GM21390 (cell line): ENCODE data around the gene DTD1.
"Not testable (repeated sequence)": the region's sequence is repeated elsewhere in the genome, so short reads cannot be mapped to it uniquely, and the experiment has no call there.

ENCODE experiments used
- ATAC-seq: cut with Tn5 transposase; IDR thresholded peaks from one replicate; pipeline ENCODE4 v1.9.1; 2021; ENCODE audit not compliant: unreplicated experiment

Gene DTD1

GRCh38 chr20:18783385-18783959 lies 195.6 kb downstream of the DTD1 start:
- no peak for ATAC-seq

- ATAC-seq: not testable (repeated sequence)
These were observed 199.2 kb downstream of the DTD1 start for GRCh38 chr20:18787046-18787445.

- no peak for ATAC-seq
These were observed 200.2 kb downstream of the DTD1 start for GRCh38 chr20:18788021-18788420.

GRCh38 chr20:18790787-18791186 lies 202.9 kb downstream of the DTD1 start:
- no peak for ATAC-seq

- peak; percentile 96 for ATAC-seq
These were observed 206.0 kb downstream of the DTD1 start for GRCh38 chr20:18793625-18794427.

GRCh38 chr20:18794428-18794787 lies 206.6 kb downstream of the DTD1 start:
- ATAC-seq: no peak

- ATAC-seq: no peak
These were observed 207.5 kb downstream of the DTD1 start for GRCh38 chr20:18795366-18795765.

GRCh38 chr20:18796282-18796833 lies 208.5 kb downstream of the DTD1 start:
- no peak for ATAC-seq

GRCh38 chr20:18801516-18801915 lies 213.7 kb downstream of the DTD1 start:
- no peak for ATAC-seq

GRCh38 chr20:18802012-18802634 lies 214.3 kb downstream of the DTD1 start:
- no peak for ATAC-seq

GRCh38 chr20:18805881-18806280 lies 218.0 kb downstream of the DTD1 start:
- ATAC-seq: no peak

- peak; percentile 52 for ATAC-seq
These were observed 220.9 kb downstream of the DTD1 start for GRCh38 chr20:18808712-18809111.

GRCh38 chr20:18811186-18811585 lies 223.3 kb downstream of the DTD1 start:
- ATAC-seq: no peak

- ATAC-seq: no peak
These were observed 224.1 kb downstream of the DTD1 start for GRCh38 chr20:18811904-18812303.

GRCh38 chr20:18813483-18813882 lies 225.6 kb downstream of the DTD1 start, which contains the start of gene SCP2D1:
TSS of gene SCP2D1 (plus strand) at chr20:18813783. CDS start at chr20:18813816, 33 bp downstream.
- ATAC-seq: no peak

GRCh38 chr20:18815194-18815942 lies 227.5 kb downstream of the DTD1 start:
- no peak for ATAC-seq
